Stimulated activated CD4-positive, alpha-beta T cell treated with anti-CD3 and anti-CD28 coated beads, TNF-alpha, amount 100 ng/mL, for 24 hours (primary cell): ENCODE results near the gene GPC3.

Experiments used
- DNase-seq, 3 experiments: peaks; one replicate each; pipeline ENCODE4 v3.0.0-alpha.2; 2020; ENCODE audit warnings: low read depth in 3 of 3

The GPC3 gene

GRCh38 chrX:133689997-133690599, 295.3 kb downstream of the GPC3 start:
- DNase-seq = no peak

GRCh38 chrX:133685822-133686221, 299.6 kb downstream of the GPC3 start:
- no peak for DNase-seq

GRCh38 chrX:133681897-133682296, 303.5 kb downstream of the GPC3 start:
- DNase-seq = no peak

GRCh38 chrX:133681421-133681820, 304.0 kb downstream of the GPC3 start:
- no peak for DNase-seq

- no peak for DNase-seq
Measured at GRCh38 chrX:133677123-133678063, 308.0 kb downstream of the GPC3 start.

GRCh38 chrX:133676344-133677122, 308.9 kb downstream of the GPC3 start:
- no peak for DNase-seq

GRCh38 chrX:133674726-133675470, 310.5 kb downstream of the GPC3 start:
- DNase-seq = no peak

GRCh38 chrX:133670383-133670782, 315.0 kb downstream of the GPC3 start:
- no peak for DNase-seq

GRCh38 chrX:133669214-133669613, 316.2 kb downstream of the GPC3 start:
- DNase-seq = no peak

- DNase-seq = no peak
Measured at GRCh38 chrX:133668225-133668931, 317.0 kb downstream of the GPC3 start.

- no peak for DNase-seq
Measured at GRCh38 chrX:133666256-133666655, 319.1 kb downstream of the GPC3 start.

GRCh38 chrX:133661962-133662839, 323.2 kb downstream of the GPC3 start:
- no peak for DNase-seq

- DNase-seq = no peak
Measured at GRCh38 chrX:133660281-133660680, 325.1 kb downstream of the GPC3 start.

GRCh38 chrX:133658293-133658911, 327.0 kb downstream of the GPC3 start:
- DNase-seq = no peak

GRCh38 chrX:133655275-133656265, 329.8 kb downstream of the GPC3 start:
- DNase-seq = no peak

GRCh38 chrX:133654811-133655210, 330.6 kb downstream of the GPC3 start:
- DNase-seq = no peak

GRCh38 chrX:133653358-133653757, 332.0 kb downstream of the GPC3 start:
- DNase-seq = no peak

GRCh38 chrX:133652185-133652584, 333.2 kb downstream of the GPC3 start:
- DNase-seq = no peak
